IMR-90 (cell line): Measurements from ENCODE around the gene MARVELD3. TPM values are rescaled to one million over a fixed set of nuclear protein-coding genes. Genes with fewer than 3 reads are reported as not detected.

Experiments used
- ATAC-seq: fragments of 200-7000 bp; cut with Tn5 transposase; 2 replicates; pipeline ENCODE4 v1.9.1; 2020; ENCODE audit warnings: low read depth, mild to moderate bottlenecking, moderate library complexity
- BruUV-seq: library from RNA; stranded (reverse); fragments of 400-500 nt; replicated peaks from 2 replicates; lab custom pipeline; 2021; lab: Mats Ljungman, UMichigan
- CTCF ChIA-PET: fragments of 300-600 bp; formaldehyde crosslinking; extraction: SDS; loops from one replicate; lab custom pipeline; 2021; ENCODE audit warnings: antibody characterized with exemption; lab: Yijun Ruan, JAX
- POLR2A ChIA-PET: fragments of 300-600 bp; sonication (Branson Sonifier 250); formaldehyde crosslinking; loops from one replicate; lab custom pipeline; 2022; ENCODE audit warnings: antibody characterized with exemption; ENCODE audit not compliant: unreplicated experiment; lab: Charles Lee
- DNase-seq: peaks from one replicate; pipeline ENCODE4 v3.0.0; 2013
- H2AFZ ChIP-seq: replicated peaks from 2 replicates; pipeline ENCODE3; 2013; ENCODE audit warnings: low read length, mild to moderate bottlenecking; ENCODE audit not compliant: poor library complexity
- H2AK5ac ChIP-seq: 2 replicates; pipeline ENCODE4 v1.6.1; 2013; ENCODE audit warnings: low read depth, low read length, inconsistent platforms
- H2AK9ac ChIP-seq: replicated peaks from 2 replicates; pipeline ENCODE3; 2013; ENCODE audit warnings: mild to moderate bottlenecking, low read depth, low read length, moderate library complexity; ENCODE audit not compliant: poor library complexity
- H2BK120ac ChIP-seq: 2 replicates; pipeline ENCODE4 v1.6.1; 2013; ENCODE audit warnings: low read depth, low read length, inconsistent platforms
- H2BK15ac ChIP-seq: 3 replicates; pipeline ENCODE4 v1.6.1; 2013; ENCODE audit warnings: low read depth, low read length, inconsistent platforms
- H2BK20ac ChIP-seq: 2 replicates; pipeline ENCODE4 v1.6.1; 2013; ENCODE audit warnings: low read depth, mild to moderate bottlenecking, inconsistent platforms, low read length, moderate library complexity
- H2BK5ac ChIP-seq: 2 replicates; pipeline ENCODE4 v1.6.1; 2013; ENCODE audit warnings: mild to moderate bottlenecking, low read depth, low read length, inconsistent platforms; ENCODE audit not compliant: poor library complexity, severe bottlenecking
- H3K14ac ChIP-seq: replicated peaks from 2 replicates; pipeline ENCODE4 v1.6.1; 2013; ENCODE audit warnings: low read depth, low read length, inconsistent platforms
- H3K18ac ChIP-seq: 2 replicates; pipeline ENCODE4 v1.6.1; 2013; ENCODE audit warnings: low read depth, low read length, control low read depth
- H3K23ac ChIP-seq: 2 replicates; pipeline ENCODE4 v1.6.1; 2013; ENCODE audit warnings: low read depth, low read length, inconsistent platforms
- H3K27ac ChIP-seq: 2 replicates; pipeline ENCODE4 v1.5.1; 2013; ENCODE audit warnings: mild to moderate bottlenecking, control low read depth, low read length; ENCODE audit not compliant: insufficient read depth
- H3K27me3 ChIP-seq: 2 replicates; pipeline ENCODE4 v1.6.1; 2013; ENCODE audit warnings: low read length; ENCODE audit not compliant: control insufficient read depth, insufficient read depth
- H3K36me3 ChIP-seq: 2 replicates; pipeline ENCODE4 v1.6.1; 2013; ENCODE audit warnings: low read length, mixed read lengths; ENCODE audit not compliant: control insufficient read depth, insufficient read depth
- H3K4ac ChIP-seq: 2 replicates; pipeline ENCODE4 v1.6.1; 2013; ENCODE audit warnings: low read depth, low read length, inconsistent platforms
- H3K4me1 ChIP-seq: 2 replicates; pipeline ENCODE4 v1.6.1; 2013; ENCODE audit warnings: low read length, mixed read lengths; ENCODE audit not compliant: control insufficient read depth, insufficient read depth
- H3K4me2 ChIP-seq: 2 replicates; pipeline ENCODE4 v1.6.1; 2013; ENCODE audit warnings: low read depth, mild to moderate bottlenecking, control low read depth, low read length, moderate library complexity
- H3K4me3 ChIP-seq: 2 replicates; pipeline ENCODE4 v1.5.1; 2013; ENCODE audit warnings: low read depth, mild to moderate bottlenecking, control low read depth, low read length, moderate library complexity; ENCODE audit not compliant: insufficient read depth
- H3K56ac ChIP-seq: 2 replicates; pipeline ENCODE4 v1.6.1; 2013; ENCODE audit warnings: low read length, inconsistent platforms; ENCODE audit not compliant: insufficient read depth; ENCODE audit errors: extremely low read depth
- H3K79me1 ChIP-seq, 2 experiments: 2 replicates each; pipeline ENCODE4 v1.6.1; 2013; ENCODE audit warnings: low read length in 2 of 2, inconsistent platforms in 1 of 2, low read depth in 1 of 2
- H3K9ac ChIP-seq: 2 replicates; pipeline ENCODE4 v1.6.1; 2013; ENCODE audit warnings: low read depth, low read length, control low read depth
- H3K9me1 ChIP-seq: 2 replicates; pipeline ENCODE4 v1.6.1; 2013; ENCODE audit warnings: low read length, inconsistent platforms; ENCODE audit not compliant: insufficient read depth
- H3K9me3 ChIP-seq: 2 replicates; pipeline ENCODE4 v1.6.1; 2013; ENCODE audit warnings: low read length; ENCODE audit not compliant: control insufficient read depth, insufficient read depth
- H4K20me1 ChIP-seq: 2 replicates; pipeline ENCODE4 v1.6.1; 2013; ENCODE audit warnings: low read length, inconsistent platforms; ENCODE audit not compliant: insufficient read depth
- H4K5ac ChIP-seq: 2 replicates; pipeline ENCODE4 v1.6.1; 2013; ENCODE audit warnings: mild to moderate bottlenecking, low read depth, low read length, control low read depth
- H4K8ac ChIP-seq, 2 experiments: 2 replicates each; pipeline ENCODE4 v1.6.1; 2013; ENCODE audit warnings: low read depth in 2 of 2, low read length in 2 of 2, control low read depth in 1 of 2, inconsistent platforms in 1 of 2
- H4K91ac ChIP-seq: 2 replicates; pipeline ENCODE4 v1.6.1; 2013; ENCODE audit warnings: low read depth, low read length, inconsistent platforms; ENCODE audit not compliant: insufficient read depth
- CEBPB ChIP-seq: IDR thresholded peaks from 2 replicates; pipeline ENCODE4 v1.6.1; 2012; ENCODE audit warnings: low read depth, low read length, improper control_type of control experiment
- ELK1 ChIP-seq: fragments of 150-350 bp; IDR thresholded peaks from 2 replicates; pipeline ENCODE4 v1.6.1; 2016; ENCODE audit warnings: low read depth, mild to moderate bottlenecking, low read length, moderate library complexity, borderline replicate concordance
- MXI1 ChIP-seq: IDR thresholded peaks from 2 replicates; pipeline ENCODE4 v1.6.1; 2012; ENCODE audit warnings: low read depth, mild to moderate bottlenecking, low read length, moderate library complexity, borderline replicate concordance
- POLR2A ChIP-seq: IDR thresholded peaks from 2 replicates; pipeline ENCODE4 v1.6.1; 2012; ENCODE audit warnings: mild to moderate bottlenecking, low read depth, low read length
- RCOR1 ChIP-seq: IDR thresholded peaks from 2 replicates; pipeline ENCODE4 v1.6.1; 2012; ENCODE audit warnings: mild to moderate bottlenecking, low read length, improper control_type of control experiment; ENCODE audit not compliant: insufficient replicate concordance
- WGBS, 2 experiments: methylation state at CpG; one replicate each; pipeline versions ENCODE4 v1.1.5 to v1.1.7; 2013; ENCODE audit warnings: missing lambda C conversion rate in 2 of 2; ENCODE audit not compliant: insufficient read length in 1 of 2; ENCODE audit errors: extremely low coverage in 2 of 2; 5-methylcytosine and 5-hydroxymethylcytosine counted together
- dilution Hi-C: fragments of 300-500 bp; cut with HindIII; formaldehyde crosslinking; loops from one replicate; pipeline ENCODE4 v1.14.3; 2018; ENCODE audit warnings: low sequenced_read_pairs; ENCODE audit not compliant: unreplicated experiment
- in situ Hi-C: fragments of 300-500 bp; cut with MboI; formaldehyde crosslinking; loops from 3 replicates; pipeline ENCODE4 v1.14.3; 2019; ENCODE audit warnings: low sequenced_read_pairs, inconsistent platforms, mixed read lengths
- intact Hi-C: fragments of 100-400 bp; cut with micrococcal nuclease; formaldehyde crosslinking; loops from 2 replicates; pipeline ENCODE4 v1.10.0; 2022
- polyA plus RNA-seq, 3 experiments: library from polyadenylated mRNA; depleted of rRNA; stranded (reverse); fragments of >200 nt; gene quantifications; 2 replicates each; pipeline ENCODE4 v1.2.3, GENCODE V29; 2012; ENCODE audit warnings: low replicate concordance in 1 of 3
- total RNA-seq: library from RNA; depleted of rRNA; stranded (reverse); fragments of >200 nt; gene quantifications from 2 replicates; pipeline ENCODE4 v1.2.3, GENCODE V29; 2012

Gene MARVELD3
- total and polyA plus RNA-seq, 2 of the 4 experiments (the other 2 are of a cell fraction): not detected

DNA sequence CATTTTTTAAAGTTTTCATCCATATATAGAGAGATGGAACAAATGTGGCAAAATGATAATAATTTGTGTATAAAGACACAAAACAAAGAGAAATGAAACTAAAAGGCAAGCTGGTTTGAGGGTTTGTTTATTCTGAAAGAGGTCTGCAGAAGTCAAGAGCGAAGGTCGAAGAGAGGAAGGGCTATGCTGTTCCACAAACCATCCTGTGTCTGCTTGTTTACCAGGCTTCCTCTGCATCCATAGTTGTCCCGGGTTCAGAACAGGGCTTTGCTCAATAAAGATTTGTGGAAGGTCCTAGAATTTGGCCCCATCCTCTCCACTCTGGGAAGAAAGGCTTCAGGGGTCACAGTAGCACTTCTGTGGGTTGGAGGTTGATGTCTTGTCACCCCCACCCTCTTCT is 2.4 kb upstream of the MARVELD3 start:
- dilution Hi-C loops (no loop called here), in situ Hi-C loops (no loop called here)
- BruUV-seq: no TSS peak

More for the DNA sequence above, 2.4 kb upstream of the MARVELD3 start:
- H2BK5ac ChIP-seq: no peak overlapping the region
- WGBS, 2 experiments: no CpG with 5 or more reads among the region's 3 CpGs
- H2AK9ac ChIP-seq: no peak overlapping the region
- H3K23ac ChIP-seq: no peak overlapping the region
- no peaks in the 10 kb centered on the region for H3K9me1 ChIP-seq
- no peaks in the 10 kb centered on the region for H4K20me1 ChIP-seq
- H3K14ac ChIP-seq: no peak overlapping the region
- no peaks in the 10 kb centered on the region for H3K36me3 ChIP-seq
- peaks cover 33% of the 10 kb centered on the region for H3K27me3 ChIP-seq
- H3K27ac ChIP-seq: no peak overlapping the region
- H4K8ac ChIP-seq: no peak overlapping the region
- H3K9me3 ChIP-seq: peaks cover 3% of the 10 kb centered on the region; the same call in 1 of the 2 replicates
- no peak overlapping the region for H3K4ac ChIP-seq
- no peak overlapping the region for H4K5ac ChIP-seq
- ATAC-seq (0 out of 2 replicates have a peak, but pooled peaks have one; percentile 16), DNase-seq (no peak)
- no peak overlapping the region for H2BK120ac ChIP-seq
- TF ChIP-seq POLR2A (no peak), RCOR1 (no peak), ELK1 (no peak), MXI1 (no peak), CEBPB (no peak)
- H2AFZ ChIP-seq: no peak overlapping the region
- H3K9ac ChIP-seq: no peak overlapping the region
- no peak overlapping the region for H3K4me3 ChIP-seq
- no peaks in the 10 kb centered on the region for H3K79me1 ChIP-seq
- ChIA-PET POLR2A (no interaction called here), CTCF (no interaction called here)
- no peak overlapping the region for H2BK15ac ChIP-seq
- no peak overlapping the region for H3K18ac ChIP-seq
- peaks cover 3% of the 10 kb centered on the region; the same call in 1 of the 2 replicates for H3K4me1 ChIP-seq
- H4K91ac ChIP-seq: no peak overlapping the region
- H3K4me2 ChIP-seq: no peak overlapping the region
- intact Hi-C loops: no loop called here
- H2BK20ac ChIP-seq: no peak overlapping the region
- H2AK5ac ChIP-seq: no peak overlapping the region
- H3K56ac ChIP-seq: no peak overlapping the region
